ACC112 (cell line): Measurements from ENCODE around the gene CGAS.
A peak's percentile ranks its signal among the peaks of the same experiment; 100 is the strongest.
"Not testable (repeated sequence)": the region's sequence is repeated elsewhere in the genome, so short reads cannot be mapped to it uniquely, and the experiment has no call there.

Source experiments
- H2AFZ ChIP-seq: fragments of 200-600 bp; sonication (generic); one replicate; pipeline ENCODE4 v1.6.0; 2017; ENCODE audit warnings: antibody characterized with exemption, low read length; ENCODE audit not compliant: unreplicated experiment
- H3K27ac ChIP-seq: fragments of 200-600 bp; sonication (generic); 2 replicates; pipeline ENCODE4 v1.5.1; 2014; ENCODE audit warnings: low read depth, mild to moderate bottlenecking, antibody characterized with exemption, low read length, moderate library complexity
- H3K27me3 ChIP-seq: fragments of 200-600 bp; sonication (generic); 2 replicates; pipeline ENCODE4 v1.6.1; 2014; ENCODE audit warnings: mild to moderate bottlenecking, antibody characterized with exemption, low read length, moderate library complexity, mixed read lengths; ENCODE audit not compliant: insufficient read depth
- H3K36me3 ChIP-seq: fragments of 200-600 bp; sonication (generic); 2 replicates; pipeline ENCODE4 v1.6.1; 2016; ENCODE audit warnings: mild to moderate bottlenecking, antibody characterized with exemption, low read length, moderate library complexity, mixed read lengths; ENCODE audit not compliant: insufficient read depth
- H3K4me1 ChIP-seq: fragments of 200-600 bp; sonication (generic); one replicate; pipeline ENCODE4 v1.6.1; 2016; ENCODE audit warnings: low read length, mixed read lengths; ENCODE audit not compliant: insufficient read depth, unreplicated experiment, control insufficient read depth
- H3K4me3 ChIP-seq: fragments of 200-600 bp; sonication (generic); 2 replicates; pipeline ENCODE4 v1.5.1; 2014; ENCODE audit warnings: mild to moderate bottlenecking, low read depth, low read length
- H3K79me2 ChIP-seq: fragments of 200-600 bp; sonication (generic); one replicate; pipeline ENCODE4 v1.6.0; 2016; ENCODE audit warnings: low read length; ENCODE audit not compliant: control insufficient read depth, unreplicated experiment, insufficient read depth

The CGAS gene

GRCh38 chr6:73459474-73459873 lies 7.4 kb upstream of the CGAS start:
- not testable (repeated sequence) for H3K27ac ChIP-seq, H2AFZ ChIP-seq, H3K27me3 ChIP-seq, H3K36me3 ChIP-seq, H3K4me3 ChIP-seq
- Histone ChIP-seq H3K4me1 (peaks cover 12% of the 10 kb centered on the region), H3K79me2 (peaks cover 26% of the 10 kb centered on the region)

GRCh38 chr6:73455865-73456629 lies 4.0 kb upstream of the CGAS start:
- no peaks in the 10 kb centered on the region for H3K27me3 ChIP-seq
- H3K4me3 ChIP-seq = no peak overlapping the region
- no peaks in the 10 kb centered on the region for H3K36me3 ChIP-seq
- H3K4me1 ChIP-seq = peaks cover 5% of the 10 kb centered on the region
- no peak overlapping the region for H2AFZ ChIP-seq
- peaks cover 16% of the 10 kb centered on the region for H3K79me2 ChIP-seq
- H3K27ac ChIP-seq = peak overlapping the region; percentile 17; the same call in 1 of the 2 replicates

DNA sequence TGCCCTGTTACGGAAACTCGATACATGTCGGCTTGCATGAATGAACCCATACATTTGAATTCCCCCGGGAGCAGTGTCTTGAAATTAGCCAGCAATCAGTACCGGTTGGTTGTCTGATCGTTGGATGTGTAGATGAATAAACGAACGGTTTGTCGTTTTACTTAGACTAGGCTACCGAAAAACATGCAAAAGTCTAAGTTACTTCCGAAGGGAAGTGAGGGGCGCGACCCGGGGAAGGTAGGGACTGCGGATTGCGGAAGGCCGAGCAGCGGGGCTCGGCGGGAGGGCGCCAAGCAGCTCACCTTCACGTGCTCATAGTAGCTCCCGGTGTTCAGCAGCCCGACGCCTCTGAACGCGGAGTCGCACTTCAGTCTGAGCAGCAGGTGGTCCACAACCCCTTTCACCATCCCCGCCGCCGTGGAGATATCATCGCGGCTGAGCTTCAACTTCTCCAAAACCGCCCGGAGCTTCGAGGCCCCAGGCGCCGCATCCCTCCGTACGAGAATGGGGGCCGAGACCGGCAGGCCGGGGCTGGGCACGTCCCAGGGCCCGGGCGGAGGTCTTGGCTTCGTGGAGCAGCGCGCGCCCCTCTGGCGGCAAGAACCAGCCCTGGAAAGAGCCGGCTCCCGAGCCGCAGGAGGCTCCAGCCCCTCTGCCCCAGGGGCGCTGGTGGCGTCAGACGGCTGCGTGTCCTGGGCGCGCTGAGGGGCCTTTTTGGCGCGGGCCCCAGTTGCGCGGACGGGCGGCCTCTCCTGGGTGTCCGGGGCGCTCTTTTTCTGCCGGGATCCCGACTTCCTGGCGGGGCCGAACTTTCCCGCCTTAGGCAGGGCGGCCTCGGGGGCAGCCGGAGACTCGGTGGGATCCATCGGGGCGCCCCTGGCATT lies 632 bp downstream of the CGAS start:
- H3K27me3 ChIP-seq = no peaks in the 10 kb centered on the region
- no peaks in the 10 kb centered on the region for H3K36me3 ChIP-seq
- peak overlapping the region; percentile 91 for H2AFZ ChIP-seq
- H3K4me3 ChIP-seq = peak overlapping the region; percentile 95
- peak overlapping the region; percentile 86 for H3K27ac ChIP-seq
- peaks cover 5% of the 10 kb centered on the region for H3K4me1 ChIP-seq
- H3K79me2 ChIP-seq = peaks cover 51% of the 10 kb centered on the region

- H3K4me1 ChIP-seq = no peaks in the 10 kb centered on the region
- H3K79me2 ChIP-seq = peaks cover 26% of the 10 kb centered on the region
- H2AFZ ChIP-seq = no peak overlapping the region
- no peak overlapping the region for H3K4me3 ChIP-seq
- no peaks in the 10 kb centered on the region for H3K27me3 ChIP-seq
- H3K27ac ChIP-seq = no peak overlapping the region
- peaks cover 26% of the 10 kb centered on the region for H3K36me3 ChIP-seq
Measured at GRCh38 chr6:73443555-73443954, 8.5 kb downstream of the CGAS start.

DNA sequence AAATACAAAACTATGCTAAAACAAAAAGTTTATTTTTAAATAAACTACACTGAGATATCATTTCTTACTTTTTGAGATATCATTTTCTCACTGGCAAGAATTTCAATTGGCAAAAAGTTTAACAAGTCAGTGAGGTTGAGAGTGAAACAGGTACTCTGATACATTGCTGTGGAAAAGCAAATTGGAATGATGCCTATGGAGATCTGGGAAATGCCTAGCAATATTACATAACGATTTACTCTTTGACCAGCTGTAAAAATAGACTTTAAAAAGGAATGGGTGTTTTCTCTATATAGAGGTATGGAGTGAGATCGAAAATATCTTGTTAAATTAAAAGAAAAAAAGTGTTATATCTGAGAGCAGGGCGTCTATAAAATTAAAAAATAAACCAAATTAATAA lies 16.9 kb downstream of the CGAS start:
- Histone ChIP-seq H3K27ac (no peak overlapping the region), H3K4me1 (no peaks in the 10 kb centered on the region), H3K27me3 (no peaks in the 10 kb centered on the region), H2AFZ (no peak overlapping the region), H3K79me2 (peaks cover 10% of the 10 kb centered on the region), H3K36me3 (peaks cover 23% of the 10 kb centered on the region; the same call in 1 of the 2 replicates), H3K4me3 (no peak overlapping the region)

GRCh38 chr6:73421534-73421933 lies 30.6 kb downstream of the CGAS start:
- Histone ChIP-seq H3K4me3 (no peak overlapping the region), H3K36me3 (peaks cover 13% of the 10 kb centered on the region), H3K79me2 (no peaks in the 10 kb centered on the region), H3K4me1 (peaks cover 3% of the 10 kb centered on the region), H3K27ac (no peak overlapping the region), H3K27me3 (no peaks in the 10 kb centered on the region), H2AFZ (no peak overlapping the region)

GRCh38 chr6:73418081-73418741 lies 33.9 kb downstream of the CGAS start:
- H3K4me3 ChIP-seq = no peak overlapping the region
- peaks cover 11% of the 10 kb centered on the region for H3K36me3 ChIP-seq
- H3K27me3 ChIP-seq = no peaks in the 10 kb centered on the region

DNA sequence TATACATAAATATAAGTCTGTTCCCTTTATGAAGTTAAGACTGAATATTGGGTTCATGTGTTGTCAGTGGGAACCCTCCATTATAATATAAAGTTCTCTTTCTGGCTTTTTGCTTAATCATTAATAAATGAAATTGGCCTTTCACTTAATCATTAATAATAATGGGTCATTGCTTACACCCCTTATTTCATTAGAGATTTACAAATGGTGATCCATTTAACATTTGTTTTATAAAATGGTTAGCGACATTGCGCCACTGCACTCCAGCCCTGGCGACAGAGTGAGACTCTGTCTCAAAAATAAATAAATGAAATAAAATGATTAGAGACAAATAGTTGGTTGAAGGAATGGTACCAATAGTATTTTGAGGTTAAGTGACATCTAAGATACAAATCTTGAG lies 39.0 kb downstream of the CGAS start:
- no peaks in the 10 kb centered on the region for H3K27me3 ChIP-seq
- no peaks in the 10 kb centered on the region for H3K79me2 ChIP-seq
- H3K36me3 ChIP-seq = no peaks in the 10 kb centered on the region
- no peak overlapping the region for H2AFZ ChIP-seq
- H3K27ac ChIP-seq = no peak overlapping the region
- no peak overlapping the region for H3K4me3 ChIP-seq
- no peaks in the 10 kb centered on the region for H3K4me1 ChIP-seq

More at GRCh38 chr6:73418081-73418741, 33.9 kb downstream of the CGAS start:
- H3K27ac ChIP-seq = no peak overlapping the region; the same call in 1 of the 2 replicates
- no peak overlapping the region for H2AFZ ChIP-seq
- no peaks in the 10 kb centered on the region for H3K79me2 ChIP-seq
- H3K4me1 ChIP-seq = peaks cover 3% of the 10 kb centered on the region

DNA sequence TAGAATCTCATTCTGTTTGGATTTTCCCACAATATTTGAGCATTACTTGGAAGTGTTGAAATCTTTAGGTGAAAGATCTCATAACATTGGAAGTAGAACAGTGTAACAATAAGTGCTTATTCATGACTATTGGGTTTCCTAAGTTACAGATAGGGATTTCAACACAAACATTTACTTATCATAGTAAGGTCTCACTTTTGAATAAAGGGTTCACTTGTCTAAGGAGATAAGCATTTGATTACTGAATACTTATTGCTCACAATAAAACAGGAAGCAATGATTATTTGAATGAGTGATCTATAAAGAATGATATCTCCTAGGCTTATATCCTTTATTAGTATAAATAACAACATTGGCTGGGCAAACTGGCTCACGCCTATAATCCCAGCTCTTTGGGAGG lies 42.7 kb downstream of the CGAS start:
- no peaks in the 10 kb centered on the region for H3K4me1 ChIP-seq
- H3K4me3 ChIP-seq = no peak overlapping the region
- no peaks in the 10 kb centered on the region for H3K79me2 ChIP-seq
- H3K27ac ChIP-seq = no peak overlapping the region
- H3K36me3 ChIP-seq = no peaks in the 10 kb centered on the region
- H2AFZ ChIP-seq = no peak overlapping the region
- no peaks in the 10 kb centered on the region for H3K27me3 ChIP-seq

DNA sequence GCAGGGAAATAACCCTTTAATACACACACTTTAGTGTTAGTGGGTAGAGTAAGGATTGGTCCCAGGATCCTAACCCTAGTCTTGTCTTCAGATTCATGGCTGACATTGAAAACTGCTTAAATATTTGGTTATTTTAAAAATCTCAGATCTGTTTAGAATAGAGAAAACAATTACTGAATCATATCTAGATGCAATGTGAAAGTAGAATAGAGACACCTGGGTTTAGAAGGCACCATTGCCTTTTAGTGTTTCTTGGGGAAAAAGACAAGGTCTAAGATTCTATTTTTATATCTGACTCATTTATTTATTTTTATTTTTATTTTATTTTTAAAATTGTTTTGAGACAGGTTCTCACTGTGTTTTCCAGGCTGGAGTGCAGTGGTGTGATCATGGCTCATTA lies 51.4 kb downstream of the CGAS start:
- Histone ChIP-seq H3K27ac (no peak overlapping the region), H3K4me1 (no peaks in the 10 kb centered on the region), H2AFZ (no peak overlapping the region), H3K36me3 (no peaks in the 10 kb centered on the region), H3K4me3 (no peak overlapping the region), H3K79me2 (no peaks in the 10 kb centered on the region), H3K27me3 (no peaks in the 10 kb centered on the region)
